H54 (cell line): Measurements from ENCODE around the gene HEATR9.
A peak's percentile ranks its signal among the peaks of the same experiment; 100 is the strongest.

Experiments
- DNase-seq: peaks from one replicate; pipeline ENCODE4 v3.0.0; 2011; ENCODE audit warnings: low spot score, mixed read lengths; ENCODE audit not compliant: insufficient read length
- FAIRE-seq: peaks from 3 replicates; lab custom pipeline; 2011; peaks lifted over from hg19 to GRCh38; lab: Jason Lieb, UNC
- POLR2A ChIP-seq: IDR thresholded peaks from 2 replicates; pipeline ENCODE4 v1.6.1; 2011; ENCODE audit warnings: low read depth, mild to moderate bottlenecking, low read length

Gene HEATR9

DNA sequence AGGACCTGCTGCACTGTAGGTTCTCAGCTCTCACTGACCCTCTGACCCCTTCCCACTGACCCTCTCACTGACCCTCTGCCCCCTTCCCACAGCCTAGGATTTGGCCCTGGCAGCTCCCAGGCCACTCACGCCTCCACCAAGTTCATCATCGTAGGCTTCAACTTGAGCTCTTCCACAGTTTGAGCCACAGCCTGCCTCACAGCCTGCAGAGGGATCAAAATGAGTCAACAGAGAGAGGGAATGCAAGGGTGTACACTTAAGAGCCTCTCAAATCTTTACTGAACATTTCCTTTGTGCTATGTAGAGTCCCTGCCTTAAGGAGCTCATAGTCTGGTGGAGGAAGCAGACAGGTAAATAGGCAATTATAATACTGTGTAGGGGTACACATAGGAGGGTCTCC, 12.1 kb downstream of the HEATR9 start:
- FAIRE-seq = no peak
- no peak for DNase-seq
- TF ChIP-seq POLR2A = no peak

DNA sequence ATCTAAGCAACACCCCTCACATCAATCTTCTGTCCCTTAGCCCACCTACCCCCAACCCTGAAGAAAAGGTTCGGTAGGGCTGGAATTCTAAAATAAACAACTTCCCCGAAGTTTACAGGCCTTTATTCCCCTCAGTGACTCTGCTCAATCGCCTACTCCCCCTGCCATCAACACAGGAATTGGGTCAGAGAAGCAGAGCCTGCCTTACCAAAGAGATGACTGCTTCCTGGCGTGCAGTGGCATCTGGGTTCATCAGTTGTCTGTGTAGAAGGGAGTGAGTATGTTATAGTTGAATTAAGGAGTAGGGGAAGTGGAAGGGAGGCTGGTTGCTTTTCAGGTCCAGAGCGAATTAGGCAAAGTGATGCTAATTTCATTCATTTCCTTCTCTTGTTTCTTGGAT, 12.7 kb downstream of the HEATR9 start:
- FAIRE-seq (no peak), DNase-seq (no peak)
- no peak for TF ChIP-seq POLR2A

DNA sequence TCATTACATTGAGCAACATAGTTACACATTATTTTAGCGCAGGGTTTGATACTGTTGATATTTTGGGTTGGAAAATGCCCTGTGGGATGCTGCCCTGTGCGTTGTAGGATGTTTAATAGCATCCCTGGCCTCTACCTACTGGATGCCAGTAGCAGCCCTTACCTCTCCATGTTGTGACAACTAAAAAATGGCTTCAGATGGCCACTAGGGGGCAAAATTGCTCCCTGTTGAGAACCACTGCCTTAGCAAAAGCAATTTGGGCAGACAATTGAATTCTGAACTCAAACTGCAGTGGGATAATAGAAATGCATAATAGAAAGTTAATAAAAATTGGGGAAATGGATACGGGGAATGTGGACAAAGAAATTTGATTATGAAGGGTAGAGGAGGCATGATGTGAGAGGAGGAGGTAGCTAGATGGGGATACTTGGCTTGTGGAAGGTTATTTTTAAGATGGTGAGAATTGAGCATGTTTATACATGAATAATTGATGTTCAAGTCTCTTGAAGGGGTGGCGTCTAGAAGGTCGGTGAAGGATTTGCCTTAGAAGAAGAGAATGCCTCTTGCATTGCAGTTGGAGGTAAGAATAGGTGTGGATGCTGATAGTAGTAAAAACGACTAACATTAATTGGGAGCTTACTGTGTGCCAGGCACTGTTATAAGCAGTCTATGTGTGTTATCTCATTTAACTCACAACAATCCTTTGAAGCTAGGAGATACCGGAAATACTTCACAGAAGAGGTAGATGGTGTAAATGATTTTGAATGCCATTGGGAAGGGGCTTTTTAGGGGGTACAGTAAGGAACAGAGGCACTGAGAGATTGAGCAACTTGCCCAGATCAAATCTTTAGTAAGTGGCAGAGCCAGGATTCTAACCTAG, 19.0 kb downstream of the HEATR9 start:
- no peak for TF ChIP-seq POLR2A
- no peak for FAIRE-seq
- DNase-seq = no peak

DNA sequence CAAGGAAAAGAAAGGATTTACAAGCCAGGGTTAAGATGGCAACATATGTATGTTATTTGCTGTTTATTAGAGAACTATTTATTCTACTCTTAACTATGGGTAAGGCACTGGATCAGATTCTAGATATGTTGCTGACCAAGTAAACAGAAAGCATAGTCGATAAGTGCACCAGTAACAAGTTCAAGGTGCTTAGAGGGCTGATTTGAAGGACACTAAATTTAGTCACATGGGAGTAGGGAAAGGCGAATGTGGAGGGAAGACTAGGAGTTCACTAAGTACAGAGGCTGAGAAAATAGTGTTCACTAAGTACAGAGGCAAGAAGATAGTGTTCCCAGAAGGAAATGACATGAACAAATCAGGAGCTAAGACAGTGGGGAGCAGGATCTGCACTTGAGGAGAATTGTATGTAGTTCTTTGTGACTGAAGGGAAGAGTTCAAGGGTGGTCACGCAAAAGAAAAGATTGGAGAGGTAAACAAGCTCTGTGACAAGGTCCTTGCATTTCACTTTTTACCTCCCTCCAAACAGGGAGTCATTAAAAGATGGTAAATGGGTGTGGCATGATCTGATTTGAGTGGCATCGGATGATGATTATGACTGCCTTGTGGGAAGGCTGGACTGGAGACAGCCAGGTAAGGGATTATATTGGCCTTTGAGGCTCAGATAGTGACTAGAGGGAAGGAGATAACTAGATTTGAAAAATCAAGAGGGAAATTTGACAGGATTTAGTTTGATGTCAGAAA, 20.9 kb downstream of the HEATR9 start:
- DNase-seq = no peak
- FAIRE-seq = no peak
- TF ChIP-seq POLR2A = no peak

GRCh38 chr17:35847006-35847405, 21.7 kb downstream of the HEATR9 start:
- DNase-seq = no peak
- no peak for TF ChIP-seq POLR2A
- FAIRE-seq = no peak

- DNase-seq = no peak
- FAIRE-seq = no peak
- no peak for TF ChIP-seq POLR2A
Observed at GRCh38 chr17:35846055-35846809, 22.5 kb downstream of the HEATR9 start.

DNA sequence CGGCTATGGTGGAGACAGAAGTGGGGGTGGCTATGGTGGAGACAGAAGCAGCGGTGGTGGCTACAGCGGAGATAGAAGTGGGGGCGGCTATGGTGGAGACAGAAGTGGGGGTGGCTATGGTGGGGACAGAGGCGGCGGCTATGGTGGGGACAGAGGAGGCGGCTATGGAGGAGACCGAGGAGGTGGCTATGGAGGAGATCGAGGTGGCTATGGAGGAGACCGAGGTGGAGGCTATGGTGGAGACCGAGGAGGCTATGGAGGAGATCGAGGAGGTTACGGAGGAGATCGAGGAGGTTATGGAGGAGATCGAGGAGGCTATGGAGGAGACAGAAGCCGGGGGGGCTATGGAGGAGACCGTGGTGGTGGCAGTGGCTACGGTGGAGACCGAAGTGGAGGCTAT, 24.1 kb downstream of the HEATR9 start:
- no peak for DNase-seq
- TF ChIP-seq POLR2A = no peak
- FAIRE-seq = no peak

DNA sequence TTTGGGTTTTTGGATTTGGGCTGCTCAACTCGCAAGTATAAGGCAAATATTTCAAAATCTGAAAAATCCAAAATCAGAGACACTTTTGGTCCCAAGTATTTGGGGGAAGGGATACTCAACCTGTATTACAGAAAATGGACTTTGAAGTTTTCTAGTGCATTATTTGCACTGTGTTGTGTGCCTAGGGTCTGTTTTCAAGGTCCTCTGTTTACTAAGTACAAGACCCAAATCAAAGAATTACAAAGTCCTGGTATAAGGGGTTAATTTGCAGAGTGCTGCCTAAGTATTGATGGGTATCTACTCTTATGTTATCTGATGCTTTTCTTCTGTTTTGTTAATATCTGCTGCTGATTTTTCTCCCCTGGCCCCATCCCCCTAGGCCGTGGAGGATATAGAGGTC, 25.0 kb downstream of the HEATR9 start:
- TF ChIP-seq POLR2A = no peak
- DNase-seq = no peak
- FAIRE-seq = no peak

DNA sequence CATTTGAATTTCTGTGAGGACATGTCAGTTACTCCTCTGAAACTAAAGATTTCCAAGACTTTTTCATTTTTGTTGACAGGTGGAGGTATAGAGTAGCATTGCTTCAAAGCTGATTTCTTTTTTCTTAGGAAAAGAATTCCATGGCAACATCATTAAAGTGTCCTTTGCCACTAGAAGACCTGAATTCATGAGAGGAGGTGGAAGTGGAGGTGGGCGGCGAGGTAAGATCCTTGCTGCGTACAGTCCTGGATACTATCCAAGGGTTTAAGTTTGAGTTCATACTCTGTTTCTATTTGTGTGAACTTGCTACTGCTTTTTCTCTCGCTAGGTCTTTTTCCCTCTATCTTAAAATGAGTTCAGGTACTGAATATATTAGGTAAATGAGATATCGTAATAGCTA, 26.5 kb downstream of the HEATR9 start:
- no peak for TF ChIP-seq POLR2A
- FAIRE-seq (no peak), DNase-seq (no peak)

DNA sequence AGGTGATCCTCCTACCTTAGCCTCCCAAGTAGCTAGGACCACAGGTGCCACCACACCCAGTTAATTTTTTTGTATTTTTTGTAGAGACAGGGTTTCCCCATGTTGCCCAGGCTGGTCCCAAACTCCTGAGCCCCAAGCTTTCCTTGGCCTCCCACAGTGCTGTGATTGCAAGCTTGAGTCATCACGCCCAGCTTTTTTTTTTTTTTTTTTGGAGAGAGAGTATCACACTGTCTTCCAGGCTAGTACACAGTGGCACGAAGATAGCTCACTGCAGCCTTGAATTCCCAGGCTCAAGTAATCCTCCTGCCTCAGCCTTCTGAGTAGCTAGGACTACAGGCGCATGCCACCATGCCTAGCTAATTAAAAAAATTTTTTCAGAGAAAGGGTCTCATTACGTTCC, 27.2 kb downstream of the HEATR9 start:
- FAIRE-seq (no peak), DNase-seq (peak; percentile 23)
- TF ChIP-seq POLR2A = no peak

GRCh38 chr17:35841101-35841500, 27.6 kb downstream of the HEATR9 start:
- DNase-seq (no peak), FAIRE-seq (no peak)
- TF ChIP-seq POLR2A = no peak

- no peak for FAIRE-seq
- no peak for TF ChIP-seq POLR2A
- DNase-seq = no peak
Observed at GRCh38 chr17:35825206-35825605, 43.5 kb downstream of the HEATR9 start.

- no peak for FAIRE-seq
- DNase-seq = no peak
- no peak for TF ChIP-seq POLR2A
Observed at GRCh38 chr17:35821308-35821707, 47.4 kb downstream of the HEATR9 start.

DNA sequence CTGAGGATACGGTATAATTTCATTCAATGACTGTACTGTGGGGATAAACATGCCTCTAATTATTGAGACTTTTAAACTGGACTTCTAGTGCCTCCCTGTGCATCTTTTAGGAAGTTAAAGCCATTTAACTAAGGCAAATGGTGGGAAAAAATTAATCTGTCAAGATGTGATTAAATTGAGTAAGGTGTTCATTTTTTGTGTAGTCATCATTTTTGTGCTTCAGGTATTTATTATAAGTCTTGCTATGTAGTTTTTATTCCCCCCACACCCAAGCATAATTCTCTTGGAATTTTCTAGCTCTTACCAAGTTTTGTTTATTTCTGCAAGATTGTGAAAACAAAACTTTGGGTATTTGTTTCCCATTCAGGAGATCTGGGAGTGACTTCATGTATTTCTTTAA, 49.2 kb downstream of the HEATR9 start:
- FAIRE-seq (no peak), DNase-seq (no peak)
- no peak for TF ChIP-seq POLR2A
